NCI-H748 (cell line): ENCODE results near the gene SLC34A3.

Experiments
- DNase-seq: peaks from one replicate; lab custom pipeline; 2025; ENCODE audit not compliant: unreplicated experiment; lab: John Stamatoyannopoulos, UW

Gene SLC34A3

DNA sequence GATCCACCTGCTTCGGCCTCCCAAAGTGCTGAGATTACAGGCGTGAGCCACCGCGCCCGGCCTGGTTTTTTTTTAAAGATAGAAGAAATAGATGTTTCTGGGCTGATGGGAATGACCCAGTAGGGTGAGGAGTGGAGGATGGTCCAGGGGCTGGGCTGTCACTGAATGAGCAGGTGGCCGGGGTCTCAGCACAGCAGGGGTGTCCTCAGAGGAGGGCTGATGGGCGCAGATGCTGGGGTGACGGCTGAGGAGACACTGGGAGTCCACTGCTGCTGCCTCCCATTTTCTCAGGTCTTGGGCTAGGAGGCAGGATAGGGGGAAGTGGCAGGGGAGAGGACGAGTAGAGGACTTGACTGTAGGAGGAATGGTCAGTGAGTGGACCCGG, 44.5 kb downstream of the SLC34A3 start:
- no peak for DNase-seq

DNA sequence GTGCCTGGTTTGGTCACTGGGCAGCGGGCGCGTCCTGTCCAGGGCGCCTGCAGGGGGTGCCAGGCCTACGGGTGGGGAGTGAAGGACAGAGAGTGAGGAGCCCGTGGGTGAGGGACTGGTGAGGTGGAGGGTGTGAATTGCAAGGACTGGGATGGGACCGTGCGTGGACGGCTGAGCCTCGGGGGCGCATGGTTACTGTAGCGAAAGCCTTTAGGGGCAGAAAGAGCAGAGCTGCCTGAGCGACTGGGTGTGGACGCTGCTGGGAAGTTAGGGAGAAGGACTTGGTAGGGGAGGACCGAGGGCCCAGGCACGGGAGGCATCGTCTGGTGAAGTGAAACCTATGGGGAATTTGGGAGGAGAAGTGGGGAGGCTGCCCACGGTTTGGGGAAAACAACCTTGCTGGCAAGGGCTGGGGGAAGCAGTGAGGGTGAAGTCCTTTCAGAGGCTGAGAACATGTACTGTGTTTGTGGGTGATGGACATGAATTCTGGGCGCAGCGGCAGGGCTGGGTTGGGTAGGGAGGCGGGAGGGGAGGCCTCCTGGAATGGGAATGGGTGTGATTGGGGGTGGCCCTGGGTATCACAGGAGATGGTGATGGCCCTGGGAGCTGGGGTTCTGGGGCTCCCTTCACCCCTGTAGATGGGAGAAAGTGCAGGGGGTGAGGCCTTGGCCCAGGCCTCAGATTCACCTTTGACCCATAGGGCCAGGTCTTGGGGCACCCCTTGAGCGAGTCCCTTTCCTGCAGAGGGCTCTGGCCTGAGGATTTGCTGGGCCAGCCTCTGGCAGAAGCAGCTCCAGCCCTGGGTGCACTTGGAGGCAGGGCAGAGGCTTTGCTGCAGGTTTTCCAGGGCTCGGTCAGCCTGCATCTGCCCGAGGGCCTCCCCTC, 45.1 kb downstream of the SLC34A3 start:
- no peak for DNase-seq

DNA sequence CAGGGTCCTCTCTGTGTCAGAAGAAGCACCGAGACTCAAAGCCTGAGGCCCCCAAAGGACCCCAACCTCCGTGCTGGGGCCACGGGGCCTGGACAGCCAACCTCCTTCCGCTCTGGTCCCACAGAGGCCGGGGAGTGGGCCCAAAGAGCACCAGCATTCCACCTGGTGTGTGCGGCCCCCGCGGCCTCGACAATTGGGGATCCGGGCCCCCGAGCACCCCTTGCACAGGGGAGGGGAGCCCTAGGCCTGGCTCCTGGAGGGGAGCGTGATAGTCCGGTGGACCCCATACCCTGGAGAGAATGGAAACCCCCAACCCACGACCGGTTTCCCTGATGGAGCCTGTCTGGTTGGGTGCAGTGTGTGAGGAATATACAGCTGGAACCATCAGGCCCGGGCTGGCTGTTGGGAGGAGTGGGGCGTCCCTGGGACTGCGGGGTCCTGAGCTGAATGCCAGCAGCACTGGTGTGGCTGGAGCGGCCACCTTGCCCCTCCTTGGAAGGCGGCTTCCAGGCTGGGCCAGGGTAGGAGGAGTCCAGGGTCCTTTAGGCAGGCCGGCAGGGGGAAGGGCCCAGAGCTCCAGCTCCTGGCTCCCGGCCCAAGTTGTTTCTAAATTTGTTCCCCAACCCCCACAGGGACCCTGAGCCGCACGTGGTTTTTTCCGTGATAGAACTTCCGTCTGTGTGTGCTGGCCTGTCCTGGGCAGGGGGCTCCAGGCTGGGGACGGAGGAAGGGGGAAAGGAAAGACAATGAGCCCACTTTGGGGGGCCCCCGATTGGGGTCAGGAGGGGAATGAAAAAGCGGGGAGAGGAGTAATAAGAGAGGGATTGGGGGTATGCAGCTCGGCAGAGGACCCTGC, 46.0 kb downstream of the SLC34A3 start:
- DNase-seq, result no peak

- no peak for DNase-seq
These were observed 46.8 kb downstream of the SLC34A3 start, which contains the start of gene TOR4A for GRCh38 chr9:137277329-137278041. Gene TOR4A (plus strand): TSS chr9:137277726. CDS start chr9:137278690, 964 bp downstream.

DNA sequence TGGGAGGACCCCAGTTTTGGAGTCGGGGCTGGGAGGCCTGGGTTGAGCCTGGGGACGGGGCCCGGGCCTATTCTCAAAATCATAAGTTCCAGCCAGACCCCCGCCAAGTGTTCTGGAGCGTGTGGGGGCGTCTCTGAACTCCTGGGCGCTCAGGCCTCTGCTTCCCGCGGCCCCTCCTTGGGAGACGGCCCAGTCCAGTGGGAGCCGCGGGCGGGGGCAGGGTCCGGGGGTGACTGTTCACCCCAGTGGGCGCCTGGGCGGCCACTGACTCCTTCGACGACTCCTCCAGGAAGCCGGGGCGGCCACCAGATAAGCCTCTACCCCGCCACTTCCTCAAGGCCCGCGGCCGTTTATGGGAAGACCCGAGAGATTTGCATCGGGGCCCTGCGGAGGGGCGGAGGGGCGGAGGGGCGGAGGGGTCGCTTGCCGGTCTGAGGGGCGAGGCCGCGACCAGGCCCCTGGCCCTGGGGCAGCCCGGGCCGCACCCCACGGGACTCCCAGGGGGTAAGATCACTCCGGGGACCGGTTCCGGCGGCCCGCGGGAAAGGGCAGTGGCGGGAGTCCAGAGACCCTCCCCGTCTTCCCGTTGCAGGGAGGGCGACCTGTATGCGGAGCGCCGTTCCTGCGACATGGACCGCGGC, 47.5 kb downstream of the SLC34A3 start:
- DNase-seq, result no peak

GRCh38 chr9:137278721-137279711, 48.3 kb downstream of the SLC34A3 start:
- no peak for DNase-seq

GRCh38 chr9:137279741-137280473, 49.2 kb downstream of the SLC34A3 start:
- no peak for DNase-seq

GRCh38 chr9:137280474-137281344, 50.0 kb downstream of the SLC34A3 start:
- DNase-seq, result no peak

- no peak for DNase-seq
These were observed 50.8 kb downstream of the SLC34A3 start for GRCh38 chr9:137281345-137282116.
